Lower leg skin (tissue), 3 donors: ENCODE results near the gene ANKRD7.

Experiments used
- CTCF ChIP-seq, 3 donors: fragments of 450-650 bp; IDR thresholded peaks; one replicate each; pipeline ENCODE4 v1.5.1; 2016; ENCODE audit warnings: antibody characterized with exemption in 3 of 3, mild to moderate bottlenecking in 3 of 3, moderate library complexity in 2 of 3
- POLR2A ChIP-seq, 2 donors: fragments of 450-650 bp; IDR thresholded peaks; one replicate each; pipeline ENCODE4 v1.6.1; 2016 to 2017; ENCODE audit warnings: antibody characterized with exemption in 2 of 2, mild to moderate bottlenecking in 1 of 2, moderate library complexity in 1 of 2

DNA sequence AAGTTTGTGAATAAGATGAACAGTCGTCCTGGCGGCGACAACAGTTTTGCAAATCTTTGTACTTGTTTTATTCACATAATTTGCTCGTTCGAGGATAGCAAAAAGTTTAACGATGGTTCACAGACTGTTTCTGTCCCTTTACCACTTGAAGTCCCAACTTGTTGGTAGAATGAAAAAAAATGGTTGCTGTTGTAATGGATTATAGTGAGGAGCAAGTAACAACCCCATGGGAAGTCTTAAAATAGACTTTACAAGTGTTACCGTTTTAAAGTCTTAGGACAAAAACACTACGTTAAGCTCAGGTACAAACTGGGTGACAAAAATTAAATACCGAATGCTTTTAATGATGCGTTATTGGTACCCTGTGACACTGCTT is 40.0 kb upstream of the ANKRD7 start:
- TF ChIP-seq POLR2A (IDR thresholded peaks at IDR 0.05) = no peak
- TF ChIP-seq CTCF (IDR thresholded peaks at IDR 0.05) = no peak
